DMS53 treated with DMSO at 0.1 percent for 48 hours (cell line): ENCODE measurements around the gene ADAMTS18.

Experiments used
- DNase-seq: peaks from one replicate; lab custom pipeline; 2025; ENCODE audit not compliant: unreplicated experiment; lab: John Stamatoyannopoulos, UW

ADAMTS18 gene

DNA sequence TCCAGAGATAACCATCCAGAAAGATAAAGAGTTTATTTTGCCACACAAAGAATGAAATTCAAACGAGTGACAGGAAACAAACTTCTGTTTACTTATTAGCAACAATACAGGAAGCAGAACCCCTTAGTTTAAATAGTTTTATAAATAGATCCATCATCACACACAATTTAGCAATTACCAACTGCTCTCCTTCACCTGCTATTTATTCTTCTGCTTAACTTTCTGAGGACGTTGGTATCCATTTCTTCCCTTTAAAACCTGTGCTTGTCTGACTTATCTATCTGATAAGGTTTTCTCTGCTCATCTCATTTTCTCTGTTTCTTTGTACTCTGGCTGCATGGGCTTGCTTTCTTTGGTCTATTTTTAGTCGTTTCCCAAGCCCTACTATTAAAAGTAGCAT is 4.3 kb upstream of the ADAMTS18 start:
- DNase-seq: no peak

DNA sequence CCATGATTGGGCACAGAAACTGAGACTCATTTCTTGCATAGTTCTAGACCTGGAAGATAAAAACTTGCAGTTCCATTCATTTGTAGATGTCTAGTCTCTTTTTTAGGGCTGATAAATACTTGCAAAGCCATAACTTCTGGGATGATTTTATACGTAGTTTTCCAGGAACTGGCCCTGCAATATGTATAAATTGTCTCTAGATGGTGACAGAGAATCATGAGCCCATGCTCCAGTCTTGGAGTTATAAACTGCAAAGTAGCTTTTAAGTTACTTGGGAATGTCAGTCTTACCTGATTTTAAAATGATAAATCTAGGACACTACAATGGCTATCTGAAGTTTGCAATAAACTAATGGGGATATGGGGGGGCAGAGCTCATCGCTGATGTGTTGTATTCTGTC is 3.0 kb upstream of the ADAMTS18 start:
- DNase-seq: no peak

- DNase-seq: no peak
Measured at GRCh38 chr16:77435272-77435820, 512 bp upstream of the ADAMTS18 start.

DNA sequence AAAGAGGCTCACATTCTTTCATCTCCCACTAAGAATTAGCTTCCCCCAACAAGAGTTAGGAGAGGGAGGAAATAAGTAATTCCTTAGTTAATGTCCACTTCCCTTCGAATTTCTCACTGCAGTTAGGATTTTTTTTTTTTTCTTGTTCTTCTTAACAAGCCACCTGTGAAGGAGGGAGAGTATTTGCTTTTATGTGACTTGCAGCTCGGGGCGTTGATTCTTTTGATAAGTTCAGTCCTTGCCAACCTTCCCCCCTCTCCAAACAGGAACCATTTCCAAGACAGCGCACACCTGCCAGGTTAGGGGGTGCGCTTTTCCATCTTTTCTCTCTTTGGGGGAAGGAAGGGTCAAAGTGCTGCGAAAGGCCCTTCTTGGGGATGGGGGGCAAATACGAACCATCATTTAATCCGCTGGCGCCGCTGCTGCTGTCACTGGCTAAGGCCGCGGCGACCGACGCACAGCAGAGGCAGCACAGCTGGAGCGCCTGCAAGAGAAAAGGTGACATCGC is 758 bp downstream of the ADAMTS18 start:
- DNase-seq: no peak

- no peak for DNase-seq
Measured at GRCh38 chr16:77433146-77433545, 1.7 kb downstream of the ADAMTS18 start.

- no peak for DNase-seq
Measured at GRCh38 chr16:77432264-77432663, 2.6 kb downstream of the ADAMTS18 start.

GRCh38 chr16:77430787-77431585 is 3.8 kb downstream of the ADAMTS18 start:
- DNase-seq: no peak

DNA sequence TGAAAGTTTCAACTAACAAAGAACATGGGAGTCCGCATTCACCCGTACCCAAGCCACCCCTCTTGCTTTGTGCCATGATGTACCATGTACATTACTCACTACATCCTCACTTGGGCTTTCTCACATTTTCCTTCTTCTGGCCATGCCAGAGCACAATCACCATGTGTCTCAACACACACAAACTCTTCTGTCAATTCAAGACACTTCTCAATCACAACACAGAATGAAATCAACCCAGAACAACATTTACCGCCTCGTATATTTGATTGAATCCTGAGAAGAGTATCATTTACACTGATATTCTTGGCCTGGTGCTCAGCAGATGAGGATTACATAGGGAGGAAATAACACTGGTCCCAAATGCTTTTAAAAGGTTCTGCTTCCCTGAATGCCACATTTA is 4.5 kb downstream of the ADAMTS18 start:
- DNase-seq: no peak

DNA sequence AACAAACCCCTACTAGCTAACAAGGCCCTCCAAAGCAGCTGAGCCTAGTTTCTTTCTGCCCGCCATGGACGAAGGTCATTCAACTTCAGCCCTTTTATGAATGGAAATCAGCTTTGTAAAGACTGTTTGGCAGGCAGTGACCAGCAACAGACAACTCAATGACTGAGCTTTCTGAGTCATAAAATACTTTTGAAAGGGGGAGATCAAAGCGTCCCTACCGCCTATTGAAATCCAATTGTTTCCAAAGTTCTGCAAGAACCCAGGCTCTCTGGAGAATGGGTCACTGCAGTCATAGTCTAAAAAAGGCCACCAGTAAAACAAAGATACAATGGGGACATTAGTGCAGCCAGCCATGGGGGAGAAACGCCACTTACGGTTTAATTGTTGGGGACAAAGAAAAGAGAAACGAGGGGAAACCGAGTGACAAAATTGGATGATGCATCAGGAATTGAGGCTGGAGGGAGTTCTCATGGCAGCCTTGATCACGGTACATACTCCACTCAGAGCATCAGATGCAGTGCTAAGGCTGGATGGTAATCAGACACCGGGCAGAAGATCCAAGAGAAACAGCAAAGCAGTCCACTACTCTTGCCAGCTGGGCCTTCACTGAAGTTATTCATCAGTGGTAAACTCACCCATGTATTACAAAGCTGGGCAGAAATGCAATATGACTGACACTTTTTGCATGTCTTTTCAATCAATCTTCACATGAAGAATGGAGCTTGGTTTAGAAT is 9.8 kb downstream of the ADAMTS18 start:
- DNase-seq: no peak

DNA sequence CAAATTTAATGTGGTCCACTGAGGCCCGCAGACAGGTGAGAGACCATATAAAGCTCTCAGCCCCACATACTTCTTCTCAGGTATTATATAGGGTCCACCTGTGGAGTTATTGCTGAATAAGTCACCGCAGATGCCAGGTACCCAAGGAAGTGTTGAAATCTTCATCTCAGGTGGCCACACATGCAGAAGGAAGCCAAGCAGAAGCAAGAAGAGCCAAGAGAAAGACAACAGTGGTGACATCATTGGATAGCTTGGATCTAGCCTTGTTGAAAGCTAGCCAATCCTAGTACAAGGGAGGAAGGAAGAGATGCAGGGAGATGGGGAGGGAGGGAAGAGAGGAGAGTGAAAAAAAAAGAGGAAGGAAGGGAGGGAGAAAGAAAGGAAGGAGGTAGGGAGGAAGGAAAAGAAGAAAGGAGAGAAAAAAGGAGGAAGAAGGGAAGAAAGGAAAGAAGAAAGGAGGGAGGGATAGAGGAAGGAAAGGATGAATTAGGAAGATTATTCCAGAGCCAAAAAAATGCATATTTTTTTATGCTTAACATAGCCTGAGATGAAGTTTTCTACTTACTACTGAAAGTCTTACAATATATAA is 12.5 kb downstream of the ADAMTS18 start:
- DNase-seq: no peak

GRCh38 chr16:77416939-77417480 is 17.8 kb downstream of the ADAMTS18 start:
- DNase-seq: no peak

GRCh38 chr16:77414752-77415231 is 20.0 kb downstream of the ADAMTS18 start:
- peak; percentile 61 for DNase-seq

GRCh38 chr16:77410449-77410848 is 24.4 kb downstream of the ADAMTS18 start:
- no peak for DNase-seq

GRCh38 chr16:77409311-77409710 is 25.5 kb downstream of the ADAMTS18 start:
- no peak for DNase-seq

DNA sequence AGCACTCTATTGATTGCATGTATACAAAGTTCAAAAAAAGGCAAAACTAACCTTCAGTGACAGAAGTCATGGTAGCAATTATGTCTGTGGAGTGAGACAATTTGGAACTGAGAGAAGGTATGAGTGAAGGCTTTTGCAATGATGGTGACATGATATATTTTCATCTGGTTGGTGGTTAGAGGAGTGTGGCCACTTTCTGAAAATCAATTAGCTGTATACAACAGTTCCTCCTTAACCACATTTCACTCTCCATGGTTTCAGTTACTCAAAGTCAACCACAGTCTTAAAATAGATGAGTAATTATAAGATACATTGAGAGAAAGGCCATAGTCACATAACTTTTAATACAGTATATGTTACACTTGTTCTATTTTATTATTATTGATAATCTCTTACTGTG is 26.2 kb downstream of the ADAMTS18 start:
- DNase-seq: no peak

- DNase-seq: no peak
Measured at GRCh38 chr16:77406680-77407079, 28.2 kb downstream of the ADAMTS18 start.

GRCh38 chr16:77404775-77405174 is 30.1 kb downstream of the ADAMTS18 start:
- DNase-seq: no peak

- DNase-seq: no peak
Measured at GRCh38 chr16:77403732-77404131, 31.1 kb downstream of the ADAMTS18 start.

DNA sequence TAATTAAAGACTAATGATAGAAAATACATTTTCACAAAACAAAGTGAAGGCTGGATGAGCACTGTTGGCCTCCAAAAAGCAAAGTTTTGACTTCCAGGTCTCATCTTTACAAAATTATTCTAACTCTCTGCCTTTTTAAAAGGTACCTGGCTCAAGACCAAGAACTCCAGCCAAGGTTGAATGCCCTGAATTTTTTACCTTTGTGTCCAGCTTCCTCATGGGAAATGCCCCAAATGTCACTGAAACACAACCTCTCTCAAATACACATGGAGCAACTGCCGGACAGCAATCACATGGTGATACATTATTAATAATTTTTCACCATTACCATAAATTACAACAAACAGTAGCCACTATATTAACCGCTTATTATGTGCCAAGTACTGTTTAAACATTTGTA is 32.2 kb downstream of the ADAMTS18 start:
- no peak for DNase-seq

DNA sequence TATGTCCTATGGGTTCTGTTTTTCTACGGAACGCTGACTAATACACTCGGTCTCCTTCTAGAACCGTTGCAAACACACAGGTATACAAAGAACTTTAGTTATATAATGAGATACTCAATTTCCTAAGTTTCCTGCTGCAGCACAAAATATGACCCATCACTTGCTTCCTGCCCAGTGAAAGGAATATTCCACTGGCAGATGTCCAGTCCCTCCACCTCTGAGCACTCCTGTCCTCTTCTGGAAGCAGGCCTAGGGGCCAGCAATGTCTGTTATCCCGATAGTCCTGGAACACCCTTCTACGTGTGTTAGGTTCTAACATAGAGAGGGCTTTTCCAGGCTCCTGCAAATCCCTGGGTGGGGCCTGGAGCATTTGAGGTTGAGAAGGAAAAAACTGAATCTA is 32.7 kb downstream of the ADAMTS18 start:
- DNase-seq: no peak

GRCh38 chr16:77399546-77399945 is 35.3 kb downstream of the ADAMTS18 start:
- DNase-seq: no peak
